Measurements from ENCODE around the gene DDX50.

- TF ChIP-seq CTCF (IDR thresholded peaks at IDR 0.05), result no peak
- no peak for TF ChIP-seq POLR2A (IDR thresholded peaks at IDR 0.05)
Observed at GRCh38 chr10:68877482-68878110, 23.5 kb upstream of the DDX50 start.
